Right lobe of liver (tissue), 4 donors: ENCODE measurements around the gene GPR141.

ENCODE experiments used
- POLR2A ChIP-seq: fragments of 450-650 bp; IDR thresholded peaks from one replicate; pipeline ENCODE4 v1.6.1; 2017; ENCODE audit warnings: antibody characterized with exemption, mild to moderate bottlenecking
- TF ChIP-seq, protein P1 (sequence below), 4 donors: fragments of 200-600 bp in 3 of 4; fragments of 450-650 bp in 1 of 4; IDR thresholded peaks; one replicate each; pipeline versions ENCODE4 v1.5.1 to v1.8.0; 2016 to 2022; ENCODE audit warnings: antibody characterized with exemption in 4 of 4, mild to moderate bottlenecking in 2 of 4
- donor health status: DM: no; HTN: no; CAD: no.
- donor health status: DM: no; HTN: no; CAD: no.
- donor health status: DM: no; HTN: yes; CAD: no.

DNA sequence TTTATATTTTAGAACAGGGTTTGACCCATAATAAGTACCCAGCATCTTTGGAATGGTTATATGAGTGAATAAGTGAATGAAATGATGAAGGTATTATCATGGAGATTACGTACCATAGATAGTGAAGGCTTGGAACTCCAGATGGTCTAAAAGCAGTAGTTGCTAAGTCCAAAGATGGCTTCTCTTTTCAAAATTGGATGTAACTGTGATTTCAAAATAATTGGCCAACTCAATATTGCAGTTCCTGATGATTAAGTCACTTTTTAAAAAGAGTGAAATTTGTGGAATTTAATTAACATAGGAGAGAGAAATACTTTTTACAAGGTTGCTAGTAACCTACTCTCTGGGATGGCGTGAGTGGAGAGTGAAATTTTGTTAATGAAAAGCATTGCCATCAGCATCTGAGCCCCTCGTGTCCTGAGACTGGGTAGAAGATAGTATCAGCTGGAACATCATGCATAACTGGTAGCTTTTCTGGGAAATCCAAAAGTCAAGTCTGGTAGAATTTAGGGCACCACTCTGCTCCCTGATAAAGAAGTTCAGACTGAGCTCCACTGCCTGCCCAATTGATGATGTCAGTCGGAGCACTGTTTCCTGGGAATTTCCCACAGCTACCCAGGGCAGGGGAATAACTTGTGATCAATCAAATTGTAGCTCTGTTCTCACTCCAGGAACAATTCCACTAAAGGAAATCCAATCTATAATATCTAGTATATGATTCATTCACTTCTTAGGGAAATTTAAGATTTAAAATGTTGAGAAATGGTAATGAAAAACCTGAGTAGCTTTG is 3.2 kb downstream of the GPR141 start:
- TF ChIP-seq, protein P1, sequence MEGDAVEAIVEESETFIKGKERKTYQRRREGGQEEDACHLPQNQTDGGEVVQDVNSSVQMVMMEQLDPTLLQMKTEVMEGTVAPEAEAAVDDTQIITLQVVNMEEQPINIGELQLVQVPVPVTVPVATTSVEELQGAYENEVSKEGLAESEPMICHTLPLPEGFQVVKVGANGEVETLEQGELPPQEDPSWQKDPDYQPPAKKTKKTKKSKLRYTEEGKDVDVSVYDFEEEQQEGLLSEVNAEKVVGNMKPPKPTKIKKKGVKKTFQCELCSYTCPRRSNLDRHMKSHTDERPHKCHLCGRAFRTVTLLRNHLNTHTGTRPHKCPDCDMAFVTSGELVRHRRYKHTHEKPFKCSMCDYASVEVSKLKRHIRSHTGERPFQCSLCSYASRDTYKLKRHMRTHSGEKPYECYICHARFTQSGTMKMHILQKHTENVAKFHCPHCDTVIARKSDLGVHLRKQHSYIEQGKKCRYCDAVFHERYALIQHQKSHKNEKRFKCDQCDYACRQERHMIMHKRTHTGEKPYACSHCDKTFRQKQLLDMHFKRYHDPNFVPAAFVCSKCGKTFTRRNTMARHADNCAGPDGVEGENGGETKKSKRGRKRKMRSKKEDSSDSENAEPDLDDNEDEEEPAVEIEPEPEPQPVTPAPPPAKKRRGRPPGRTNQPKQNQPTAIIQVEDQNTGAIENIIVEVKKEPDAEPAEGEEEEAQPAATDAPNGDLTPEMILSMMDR (IDR thresholded peaks at IDR 0.05): no peak
- no peak for TF ChIP-seq POLR2A
